ENCODE measurements around the gene PDE10A.
"Not testable (repeated sequence)": the region's sequence is repeated elsewhere in the genome, so short reads cannot be mapped to it uniquely, and the experiment has no call there.

The PDE10A gene

GRCh38 chr6:165519316-165519715 lies 143.7 kb downstream of the PDE10A start:
- DNase-seq: no peak

- peak; percentile 11 for DNase-seq
These were observed 146.9 kb downstream of the PDE10A start for GRCh38 chr6:165515963-165516624.

GRCh38 chr6:165514621-165515020 lies 148.4 kb downstream of the PDE10A start:
- DNase-seq: no peak

- no peak for DNase-seq
These were observed 151.2 kb downstream of the PDE10A start for GRCh38 chr6:165511807-165512206.

- DNase-seq: no peak
These were observed 154.6 kb downstream of the PDE10A start for GRCh38 chr6:165508321-165508869.

GRCh38 chr6:165506657-165507056 lies 156.4 kb downstream of the PDE10A start:
- DNase-seq: no peak

- DNase-seq: not testable (repeated sequence)
These were observed 162.7 kb downstream of the PDE10A start for GRCh38 chr6:165500214-165500907.

GRCh38 chr6:165497472-165497871 lies 165.6 kb downstream of the PDE10A start:
- no peak for DNase-seq

GRCh38 chr6:165488624-165489295 lies 174.3 kb downstream of the PDE10A start:
- DNase-seq: no peak

GRCh38 chr6:165487950-165488349 lies 175.1 kb downstream of the PDE10A start:
- DNase-seq: no peak

- DNase-seq: no peak
These were observed 175.7 kb downstream of the PDE10A start for GRCh38 chr6:165487347-165487746.

GRCh38 chr6:165486183-165487137 lies 176.6 kb downstream of the PDE10A start:
- DNase-seq: no peak

GRCh38 chr6:165484178-165484889 lies 178.7 kb downstream of the PDE10A start:
- no peak for DNase-seq

- no peak for DNase-seq
These were observed 181.1 kb downstream of the PDE10A start for GRCh38 chr6:165481921-165482320.

GRCh38 chr6:165480916-165481315 lies 182.1 kb downstream of the PDE10A start:
- DNase-seq: no peak

GRCh38 chr6:165478581-165478980 lies 184.5 kb downstream of the PDE10A start:
- DNase-seq: no peak

- no peak for DNase-seq
These were observed 193.6 kb downstream of the PDE10A start for GRCh38 chr6:165469483-165469882.

GRCh38 chr6:165468340-165469235 lies 194.5 kb downstream of the PDE10A start:
- peak; percentile 5 for DNase-seq

- DNase-seq: not testable (repeated sequence)
These were observed 199.5 kb downstream of the PDE10A start for GRCh38 chr6:165463499-165463898.

- not testable (repeated sequence) for DNase-seq
These were observed 203.3 kb downstream of the PDE10A start for GRCh38 chr6:165459605-165460301.

Data from fibroblast of upper back skin (primary cell).